Measurements from ENCODE around the gene ATIC. TPM values are rescaled to one million over a fixed set of nuclear protein-coding genes. Genes with fewer than 3 reads are reported as not detected.
"Not testable (repeated sequence)": the region's sequence is repeated elsewhere in the genome, so short reads cannot be mapped to it uniquely, and the experiment has no call there.

The ATIC gene
- total and polyA plus RNA-seq, 5 donors: 43.8 to 63.6 (median 46.2) TPM

- ATAC-seq: no peak
- DNase-seq: no peak
- Histone ChIP-seq H3K9me3 (ENCODE audit: control insufficient read depth, low read length) (no peaks in the 10 kb centered on the region), H3K4me3 (ENCODE audit: low read length) (no peak overlapping the region), H3K27me3 (ENCODE audit: control insufficient read depth, insufficient read depth) (no peaks in the 10 kb centered on the region), H3K27ac (ENCODE audit: low read length) (no peak overlapping the region), H3K4me1 (ENCODE audit: control insufficient read depth, insufficient read depth, low read length) (no peaks in the 10 kb centered on the region)
- intact Hi-C loops (cut with DNase I): no loop called here
- 70% methylated on average over 4 of the region's 4 CpGs for WGBS
These were observed 40.7 kb downstream of the ATIC start for GRCh38 chr2:215352602-215353001.

GRCh38 chr2:215354771-215355695 lies 43.2 kb downstream of the ATIC start:
- DNase-seq: peak in 1 of 3 donors; percentile 35
- Histone ChIP-seq H3K9me3 (ENCODE audit: control insufficient read depth, low read length) (no peaks in the 10 kb centered on the region), H3K4me1 (ENCODE audit: control insufficient read depth, insufficient read depth, low read length) (no peaks in the 10 kb centered on the region), H3K27ac (ENCODE audit: low read length) (no peak overlapping the region), H3K4me3 (ENCODE audit: low read length) (no peak overlapping the region), H3K27me3 (ENCODE audit: control insufficient read depth, insufficient read depth) (no peaks in the 10 kb centered on the region)
- intact Hi-C loops (cut with DNase I): no loop called here
- ATAC-seq: peak; percentile 57 to 58
- WGBS: 65% methylated on average over 9 of the region's 9 CpGs

GRCh38 chr2:215355801-215356200 lies 43.9 kb downstream of the ATIC start:
- DNase-seq: no peak
- 94% methylated on average over 7 of the region's 7 CpGs for WGBS
- intact Hi-C loops (cut with DNase I): no loop called here
- Histone ChIP-seq H3K27ac (ENCODE audit: low read length) (no peak overlapping the region), H3K4me1 (ENCODE audit: control insufficient read depth, insufficient read depth, low read length) (no peaks in the 10 kb centered on the region), H3K9me3 (ENCODE audit: control insufficient read depth, low read length) (no peaks in the 10 kb centered on the region), H3K27me3 (ENCODE audit: control insufficient read depth, insufficient read depth) (no peaks in the 10 kb centered on the region), H3K4me3 (ENCODE audit: low read length) (no peak overlapping the region)
- ATAC-seq: no peak

DNA sequence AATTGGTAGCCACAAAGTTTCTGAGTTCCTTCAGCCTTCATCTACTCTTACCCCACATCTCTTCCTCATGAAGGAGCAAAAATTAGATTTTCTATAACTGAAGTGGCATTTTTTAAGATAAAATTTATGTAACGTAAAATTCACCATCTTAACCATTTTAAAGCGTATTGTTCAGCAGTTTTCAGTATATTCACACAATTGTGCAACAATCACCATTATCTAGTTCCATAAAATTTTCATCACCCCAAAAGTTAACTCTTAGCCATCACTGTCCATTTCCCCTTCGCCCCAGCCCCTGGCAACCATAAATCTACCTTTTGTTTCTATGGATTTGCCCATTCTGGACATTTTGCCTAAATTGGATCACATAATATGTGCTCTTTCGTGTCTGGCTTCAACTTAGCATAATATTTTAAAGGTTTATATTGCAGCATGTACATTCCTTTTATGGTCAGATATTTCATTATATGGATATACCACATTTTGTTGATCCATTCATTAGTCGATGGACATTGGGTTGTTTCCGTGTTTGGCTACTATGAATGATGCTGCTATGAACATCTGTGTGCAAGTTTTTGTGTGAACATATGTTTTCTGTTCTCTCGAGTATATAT lies 44.6 kb downstream of the ATIC start:
- no peak for ATAC-seq
- Histone ChIP-seq H3K27me3 (ENCODE audit: control insufficient read depth, insufficient read depth) (no peaks in the 10 kb centered on the region), H3K27ac (ENCODE audit: low read length) (no peak overlapping the region), H3K4me1 (ENCODE audit: control insufficient read depth, insufficient read depth, low read length) (no peaks in the 10 kb centered on the region), H3K4me3 (ENCODE audit: low read length) (no peak overlapping the region), H3K9me3 (ENCODE audit: control insufficient read depth, low read length) (no peaks in the 10 kb centered on the region)
- intact Hi-C loops (cut with DNase I): no loop called here
- DNase-seq: no peak
- 88% methylated on average over 7 of the region's 7 CpGs for WGBS

DNA sequence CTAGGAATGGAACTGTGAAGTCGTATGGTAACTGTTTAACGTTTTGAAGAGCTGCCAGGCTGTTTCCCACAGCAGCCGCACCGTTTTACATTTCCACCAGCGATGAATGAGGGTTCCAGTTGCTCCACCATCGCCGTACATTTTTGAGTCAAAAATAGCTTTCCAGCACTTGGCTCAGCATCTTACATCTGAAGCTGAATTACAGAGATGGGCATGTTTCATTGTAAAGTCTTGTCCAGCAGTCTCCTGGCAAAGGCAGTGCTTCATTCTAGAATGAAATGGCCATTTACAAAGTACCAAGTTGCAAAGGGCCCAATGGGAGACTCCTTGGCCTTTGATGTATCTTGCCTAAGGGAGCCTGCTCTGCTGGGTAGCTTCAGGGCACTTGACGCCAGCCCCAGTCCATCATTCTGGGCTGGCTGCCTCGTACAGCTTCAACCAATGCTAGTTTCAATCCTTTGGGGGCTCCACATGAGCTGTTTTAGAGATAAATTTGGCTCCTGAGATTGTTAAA lies 45.1 kb downstream of the ATIC start:
- WGBS: 64% methylated on average over 9 of the region's 9 CpGs
- Histone ChIP-seq H3K4me3 (ENCODE audit: low read length) (no peak overlapping the region), H3K27ac (ENCODE audit: low read length) (no peak overlapping the region), H3K9me3 (ENCODE audit: control insufficient read depth, low read length) (no peaks in the 10 kb centered on the region), H3K4me1 (ENCODE audit: control insufficient read depth, insufficient read depth, low read length) (no peaks in the 10 kb centered on the region), H3K27me3 (ENCODE audit: control insufficient read depth, insufficient read depth) (no peaks in the 10 kb centered on the region)
- intact Hi-C loops (cut with DNase I): no loop called here
- DNase-seq (no peak), ATAC-seq (peak in 1 of 2 donors; percentile 51)

GRCh38 chr2:215357660-215358059 lies 45.8 kb downstream of the ATIC start:
- DNase-seq: no peak
- 49% methylated on average over 3 of the region's 3 CpGs for WGBS
- intact Hi-C loops (cut with DNase I): no loop called here
- Histone ChIP-seq H3K27ac (ENCODE audit: low read length) (no peak overlapping the region), H3K4me1 (ENCODE audit: control insufficient read depth, insufficient read depth, low read length) (no peaks in the 10 kb centered on the region), H3K9me3 (ENCODE audit: control insufficient read depth, low read length) (no peaks in the 10 kb centered on the region), H3K27me3 (ENCODE audit: control insufficient read depth, insufficient read depth) (no peaks in the 10 kb centered on the region), H3K4me3 (ENCODE audit: low read length) (no peak overlapping the region)
- no peak for ATAC-seq

- no peak overlapping the region for H3K4me3 ChIP-seq (ENCODE audit: low read length)
- WGBS: 88% methylated on average over 4 of the region's 4 CpGs
- no peak overlapping the region for H3K27ac ChIP-seq (ENCODE audit: low read length)
- intact Hi-C loops (cut with DNase I): no loop called here
- DNase-seq (no peak), ATAC-seq (no peak)
- H3K27me3 ChIP-seq (ENCODE audit: control insufficient read depth, insufficient read depth): no peaks in the 10 kb centered on the region
- H3K9me3 ChIP-seq (ENCODE audit: control insufficient read depth, low read length): no peaks in the 10 kb centered on the region
- H3K4me1 ChIP-seq (ENCODE audit: control insufficient read depth, insufficient read depth, low read length): no peaks in the 10 kb centered on the region
These were observed 46.5 kb downstream of the ATIC start for GRCh38 chr2:215358312-215358845.

DNA sequence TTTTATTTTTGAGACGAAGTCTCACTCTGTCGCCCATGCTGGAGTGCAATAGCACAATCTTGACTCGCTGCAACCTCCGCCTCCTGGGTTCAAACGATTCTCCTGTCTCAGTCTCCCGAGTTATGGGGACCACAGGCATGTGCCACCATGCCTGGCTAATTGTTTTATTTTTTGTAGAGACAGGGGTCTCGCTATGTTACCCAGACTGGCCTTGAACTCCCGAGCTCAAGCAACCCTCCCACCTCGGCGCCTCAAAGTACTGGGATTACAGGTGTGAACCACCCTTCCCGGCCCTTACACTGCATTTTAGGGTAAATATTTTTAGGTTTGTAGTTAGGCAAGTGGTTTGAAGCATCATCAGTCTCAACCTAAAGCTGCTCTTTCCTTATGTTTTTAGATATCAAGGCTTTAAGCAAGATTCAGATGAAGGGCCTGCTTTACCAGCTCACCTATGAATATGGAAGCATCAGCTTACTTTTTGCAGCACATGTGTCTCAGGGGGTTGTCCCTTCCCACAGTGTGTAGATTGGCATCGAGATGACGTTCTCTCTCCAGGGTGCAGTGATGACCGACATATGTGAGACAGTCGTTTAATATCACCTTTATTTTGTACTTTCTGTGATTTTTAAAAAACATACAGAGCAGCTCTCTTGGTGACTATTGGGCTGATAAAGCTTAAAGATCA lies 47.2 kb downstream of the ATIC start:
- Histone ChIP-seq H3K27me3 (ENCODE audit: control insufficient read depth, insufficient read depth) (no peaks in the 10 kb centered on the region), H3K4me3 (ENCODE audit: low read length) (no peak overlapping the region), H3K4me1 (ENCODE audit: control insufficient read depth, insufficient read depth, low read length) (no peaks in the 10 kb centered on the region), H3K27ac (ENCODE audit: low read length) (no peak overlapping the region), H3K9me3 (ENCODE audit: control insufficient read depth, low read length) (no peaks in the 10 kb centered on the region)
- WGBS: 83% methylated on average over 15 of the region's 15 CpGs
- DNase-seq (no peak), ATAC-seq (no peak)
- intact Hi-C loops (cut with DNase I): no loop called here

DNA sequence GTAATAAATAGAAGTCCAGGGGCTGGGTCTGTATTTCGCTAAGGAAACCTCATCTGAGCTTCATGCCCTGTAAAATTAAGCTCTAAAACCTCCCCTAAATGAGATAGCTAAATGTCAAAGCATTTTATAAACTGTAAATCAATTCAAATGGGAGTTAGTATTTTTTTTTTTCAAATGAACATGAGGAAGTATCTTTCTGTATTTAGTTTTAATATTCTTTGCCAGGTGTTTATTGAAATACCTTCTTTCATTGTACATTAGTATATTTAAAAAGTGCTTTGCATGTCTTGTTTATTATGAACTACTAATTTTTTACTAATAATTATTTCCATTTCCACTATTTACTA lies 47.7 kb downstream of the ATIC start:
- H3K4me3 ChIP-seq (ENCODE audit: low read length): no peak overlapping the region
- ATAC-seq: no peak
- H3K4me1 ChIP-seq (ENCODE audit: control insufficient read depth, insufficient read depth, low read length): no peaks in the 10 kb centered on the region
- intact Hi-C loops (cut with DNase I): no loop called here
- DNase-seq: no peak
- no peak overlapping the region for H3K27ac ChIP-seq (ENCODE audit: low read length)
- no peaks in the 10 kb centered on the region for H3K27me3 ChIP-seq (ENCODE audit: control insufficient read depth, insufficient read depth)
- H3K9me3 ChIP-seq (ENCODE audit: control insufficient read depth, low read length): no peaks in the 10 kb centered on the region
- 96% methylated on average over 1 of the region's 1 CpG for WGBS

DNA sequence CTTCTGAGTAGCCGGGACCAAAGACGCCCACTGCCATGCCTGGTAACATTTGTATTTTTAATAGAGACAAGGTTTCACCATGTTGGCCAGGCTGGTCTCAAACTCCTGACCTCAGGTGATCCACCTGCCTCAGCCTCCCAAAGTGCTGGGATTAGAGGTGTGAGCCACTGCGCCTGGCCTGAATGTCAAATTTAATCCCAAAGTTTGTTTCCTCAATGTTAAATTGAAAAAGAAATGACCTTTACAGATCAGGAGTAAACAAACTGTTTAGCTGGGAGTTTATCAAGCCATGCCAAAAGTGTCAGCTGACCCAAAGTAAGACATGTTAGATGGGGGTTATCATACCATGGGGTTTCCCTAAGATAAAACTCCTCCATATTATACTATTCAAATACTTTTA lies 48.2 kb downstream of the ATIC start:
- H3K4me1 ChIP-seq (ENCODE audit: control insufficient read depth, insufficient read depth, low read length); H3K27ac ChIP-seq (ENCODE audit: low read length); intact Hi-C loops (cut with DNase I); H3K4me3 ChIP-seq (ENCODE audit: low read length); H3K9me3 ChIP-seq (ENCODE audit: control insufficient read depth, low read length); ATAC-seq; H3K27me3 ChIP-seq (ENCODE audit: control insufficient read depth, insufficient read depth); DNase-seq: not testable (repeated sequence)
- 96% methylated on average over 3 of the region's 3 CpGs for WGBS

DNA sequence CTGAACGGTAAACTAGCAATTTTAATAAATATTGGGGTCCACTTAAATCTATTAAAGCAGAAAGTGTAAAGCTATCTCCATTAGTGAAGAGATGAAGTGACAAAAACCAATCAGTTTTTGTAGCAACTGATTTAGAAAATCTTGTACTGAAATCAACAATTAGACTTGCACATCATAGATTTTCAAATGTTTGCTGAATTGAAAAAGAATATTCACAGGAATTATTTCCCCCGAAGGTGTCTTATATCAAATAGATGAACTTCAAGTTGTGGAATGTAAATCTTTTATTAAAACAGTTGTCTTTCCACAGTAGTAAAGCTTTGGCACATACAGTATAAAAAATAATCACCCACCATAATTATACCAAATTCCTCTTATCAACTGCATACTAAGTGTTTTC lies 48.7 kb downstream of the ATIC start:
- DNase-seq (no peak), ATAC-seq (no peak)
- no peaks in the 10 kb centered on the region for H3K27me3 ChIP-seq (ENCODE audit: control insufficient read depth, insufficient read depth)
- H3K9me3 ChIP-seq (ENCODE audit: control insufficient read depth, low read length): no peaks in the 10 kb centered on the region
- H3K4me1 ChIP-seq (ENCODE audit: control insufficient read depth, insufficient read depth, low read length): no peaks in the 10 kb centered on the region
- H3K4me3 ChIP-seq (ENCODE audit: low read length): no peak overlapping the region
- H3K27ac ChIP-seq (ENCODE audit: low read length): no peak overlapping the region
- intact Hi-C loops (cut with DNase I): no loop called here
- WGBS: 89% methylated on average over 2 of the region's 2 CpGs
